ENCODE data around the gene F5. TPM values are rescaled to one million over a fixed set of nuclear protein-coding genes. Genes with fewer than 3 reads are reported as not detected.

The F5 gene
- polyA plus RNA-seq, 2 donors = 0.02 to 0.07 TPM

GRCh38 chr1:169497317-169497716 is 89.0 kb downstream of the F5 start:
- 71 to 92% methylated on average over 2 of the region's 2 CpGs for WGBS, 2 donors
- H3K4me3 ChIP-seq (ENCODE audit: low read depth in 1 of 2, low read length in 2 of 2) = no peak overlapping the region
- no peaks in the 10 kb centered on the region for H3K9me3 ChIP-seq (ENCODE audit: control insufficient read depth in 2 of 2, insufficient read depth in 1 of 2, low read depth in 1 of 2, low read length in 1 of 2)
- H3K36me3 ChIP-seq (ENCODE audit: control insufficient read depth in 2 of 2, insufficient read depth in 2 of 2, low read length in 1 of 2) = no peaks in the 10 kb centered on the region
- H3K4me1 ChIP-seq (ENCODE audit: control insufficient read depth in 2 of 2, insufficient read depth in 2 of 2, low read length in 1 of 2) = no peaks in the 10 kb centered on the region
- no peak overlapping the region for H3K27ac ChIP-seq (ENCODE audit: low read depth in 2 of 2, low read length in 1 of 2)
- no peaks in the 10 kb centered on the region for H3K27me3 ChIP-seq (ENCODE audit: control insufficient read depth in 1 of 2, insufficient read depth in 2 of 2, low read length in 2 of 2)

- Histone ChIP-seq H3K9me3 (ENCODE audit: control insufficient read depth in 2 of 2, insufficient read depth in 1 of 2, low read depth in 1 of 2, low read length in 1 of 2) (no peaks in the 10 kb centered on the region), H3K4me1 (ENCODE audit: control insufficient read depth in 2 of 2, insufficient read depth in 2 of 2, low read length in 1 of 2) (no peaks in the 10 kb centered on the region), H3K4me3 (ENCODE audit: low read depth in 1 of 2, low read length in 2 of 2) (no peak overlapping the region), H3K27ac (ENCODE audit: low read depth in 2 of 2, low read length in 1 of 2) (no peak overlapping the region), H3K27me3 (ENCODE audit: control insufficient read depth in 1 of 2, insufficient read depth in 2 of 2, low read length in 2 of 2) (no peaks in the 10 kb centered on the region), H3K36me3 (ENCODE audit: control insufficient read depth in 2 of 2, insufficient read depth in 2 of 2, low read length in 1 of 2) (no peaks in the 10 kb centered on the region)
- WGBS, 2 donors = 48 to 62% methylated on average over 2 of the region's 2 CpGs
Observed at GRCh38 chr1:169495916-169496315, 90.4 kb downstream of the F5 start.

- Histone ChIP-seq H3K4me1 (ENCODE audit: control insufficient read depth in 2 of 2, insufficient read depth in 2 of 2, low read length in 1 of 2) (no peaks in the 10 kb centered on the region), H3K27ac (ENCODE audit: low read depth in 2 of 2, low read length in 1 of 2) (peak overlapping the region in 1 of 2 donors; percentile 1), H3K4me3 (ENCODE audit: low read depth in 1 of 2, low read length in 2 of 2) (no peak overlapping the region), H3K9me3 (ENCODE audit: control insufficient read depth in 2 of 2, insufficient read depth in 1 of 2, low read depth in 1 of 2, low read length in 1 of 2) (no peaks in the 10 kb centered on the region), H3K36me3 (ENCODE audit: control insufficient read depth in 2 of 2, insufficient read depth in 2 of 2, low read length in 1 of 2) (no peaks in the 10 kb centered on the region), H3K27me3 (ENCODE audit: control insufficient read depth in 1 of 2, insufficient read depth in 2 of 2, low read length in 2 of 2) (no peaks in the 10 kb centered on the region)
Observed at GRCh38 chr1:169495046-169495775, 91.1 kb downstream of the F5 start.

GRCh38 chr1:169494343-169494742 is 91.9 kb downstream of the F5 start:
- Histone ChIP-seq H3K27ac (ENCODE audit: low read depth in 2 of 2, low read length in 1 of 2) (no peak overlapping the region), H3K36me3 (ENCODE audit: control insufficient read depth in 2 of 2, insufficient read depth in 2 of 2, low read length in 1 of 2) (no peaks in the 10 kb centered on the region), H3K9me3 (ENCODE audit: control insufficient read depth in 2 of 2, insufficient read depth in 1 of 2, low read depth in 1 of 2, low read length in 1 of 2) (no peaks in the 10 kb centered on the region), H3K27me3 (ENCODE audit: control insufficient read depth in 1 of 2, insufficient read depth in 2 of 2, low read length in 2 of 2) (no peaks in the 10 kb centered on the region), H3K4me1 (ENCODE audit: control insufficient read depth in 2 of 2, insufficient read depth in 2 of 2, low read length in 1 of 2) (no peaks in the 10 kb centered on the region), H3K4me3 (ENCODE audit: low read depth in 1 of 2, low read length in 2 of 2) (no peak overlapping the region)
- WGBS, 2 donors = 92 to 97% methylated on average over 3 of the region's 3 CpGs

GRCh38 chr1:169493251-169493650 is 93.0 kb downstream of the F5 start:
- Histone ChIP-seq H3K4me3 (ENCODE audit: low read depth in 1 of 2, low read length in 2 of 2) (no peak overlapping the region), H3K27me3 (ENCODE audit: control insufficient read depth in 1 of 2, insufficient read depth in 2 of 2, low read length in 2 of 2) (no peaks in the 10 kb centered on the region), H3K27ac (ENCODE audit: low read depth in 2 of 2, low read length in 1 of 2) (no peak overlapping the region), H3K4me1 (ENCODE audit: control insufficient read depth in 2 of 2, insufficient read depth in 2 of 2, low read length in 1 of 2) (no peaks in the 10 kb centered on the region), H3K9me3 (ENCODE audit: control insufficient read depth in 2 of 2, insufficient read depth in 1 of 2, low read depth in 1 of 2, low read length in 1 of 2) (no peaks in the 10 kb centered on the region), H3K36me3 (ENCODE audit: control insufficient read depth in 2 of 2, insufficient read depth in 2 of 2, low read length in 1 of 2) (no peaks in the 10 kb centered on the region)
- 81 to 82% methylated on average over 1 of the region's 1 CpG for WGBS, 2 donors

- Histone ChIP-seq H3K9me3 (ENCODE audit: control insufficient read depth in 2 of 2, insufficient read depth in 1 of 2, low read depth in 1 of 2, low read length in 1 of 2) (no peaks in the 10 kb centered on the region), H3K27me3 (ENCODE audit: control insufficient read depth in 1 of 2, insufficient read depth in 2 of 2, low read length in 2 of 2) (no peaks in the 10 kb centered on the region), H3K36me3 (ENCODE audit: control insufficient read depth in 2 of 2, insufficient read depth in 2 of 2, low read length in 1 of 2) (no peaks in the 10 kb centered on the region), H3K27ac (ENCODE audit: low read depth in 2 of 2, low read length in 1 of 2) (peak overlapping the region; percentile 13 to 34), H3K4me1 (ENCODE audit: control insufficient read depth in 2 of 2, insufficient read depth in 2 of 2, low read length in 1 of 2) (no peaks in the 10 kb centered on the region), H3K4me3 (ENCODE audit: low read depth in 1 of 2, low read length in 2 of 2) (no peak overlapping the region)
- WGBS, 2 donors = 76 to 77% methylated on average over 3 of the region's 3 CpGs
Observed at GRCh38 chr1:169491845-169492281, 94.4 kb downstream of the F5 start.

- 79 to 89% methylated on average over 4 of the region's 4 CpGs for WGBS, 2 donors
- Histone ChIP-seq H3K27ac (ENCODE audit: low read depth in 2 of 2, low read length in 1 of 2) (no peak overlapping the region), H3K4me1 (ENCODE audit: control insufficient read depth in 2 of 2, insufficient read depth in 2 of 2, low read length in 1 of 2) (no peaks in the 10 kb centered on the region)
Observed at GRCh38 chr1:169488157-169488556, 98.1 kb downstream of the F5 start.

GRCh38 chr1:169487561-169487960 is 98.7 kb downstream of the F5 start:
- Histone ChIP-seq H3K27ac (ENCODE audit: low read depth in 2 of 2, low read length in 1 of 2) (no peak overlapping the region), H3K9me3 (ENCODE audit: control insufficient read depth in 2 of 2, insufficient read depth in 1 of 2, low read depth in 1 of 2, low read length in 1 of 2) (no peaks in the 10 kb centered on the region), H3K4me1 (ENCODE audit: control insufficient read depth in 2 of 2, insufficient read depth in 2 of 2, low read length in 1 of 2) (no peaks in the 10 kb centered on the region), H3K27me3 (ENCODE audit: control insufficient read depth in 1 of 2, insufficient read depth in 2 of 2, low read length in 2 of 2) (no peaks in the 10 kb centered on the region), H3K36me3 (ENCODE audit: control insufficient read depth in 2 of 2, insufficient read depth in 2 of 2, low read length in 1 of 2) (no peaks in the 10 kb centered on the region), H3K4me3 (ENCODE audit: low read depth in 1 of 2, low read length in 2 of 2) (no peak overlapping the region)
- WGBS, 2 donors = 83 to 85% methylated on average over 16 of the region's 16 CpGs

More at GRCh38 chr1:169488157-169488556, 98.1 kb downstream of the F5 start:
- no peaks in the 10 kb centered on the region for H3K36me3 ChIP-seq (ENCODE audit: control insufficient read depth in 2 of 2, insufficient read depth in 2 of 2, low read length in 1 of 2)
- no peak overlapping the region for H3K4me3 ChIP-seq (ENCODE audit: low read depth in 1 of 2, low read length in 2 of 2)
- no peaks in the 10 kb centered on the region for H3K27me3 ChIP-seq (ENCODE audit: control insufficient read depth in 1 of 2, insufficient read depth in 2 of 2, low read length in 2 of 2)
- no peaks in the 10 kb centered on the region for H3K9me3 ChIP-seq (ENCODE audit: control insufficient read depth in 2 of 2, insufficient read depth in 1 of 2, low read depth in 1 of 2, low read length in 1 of 2)

- WGBS, 2 donors = 67 to 69% methylated on average over 5 of the region's 5 CpGs
- no peak overlapping the region for H3K4me3 ChIP-seq (ENCODE audit: low read depth in 1 of 2, low read length in 2 of 2)
Observed at GRCh38 chr1:169487133-169487532, 99.1 kb downstream of the F5 start.

More at GRCh38 chr1:169487133-169487532, 99.1 kb downstream of the F5 start:
- Histone ChIP-seq H3K27me3 (ENCODE audit: control insufficient read depth in 1 of 2, insufficient read depth in 2 of 2, low read length in 2 of 2) (no peaks in the 10 kb centered on the region), H3K4me1 (ENCODE audit: control insufficient read depth in 2 of 2, insufficient read depth in 2 of 2, low read length in 1 of 2) (no peaks in the 10 kb centered on the region), H3K36me3 (ENCODE audit: control insufficient read depth in 2 of 2, insufficient read depth in 2 of 2, low read length in 1 of 2) (no peaks in the 10 kb centered on the region), H3K9me3 (ENCODE audit: control insufficient read depth in 2 of 2, insufficient read depth in 1 of 2, low read depth in 1 of 2, low read length in 1 of 2) (no peaks in the 10 kb centered on the region), H3K27ac (ENCODE audit: low read depth in 2 of 2, low read length in 1 of 2) (peak overlapping the region; percentile 55 to 96)

Measured in esophagus (tissue), 2 donors.